ENCODE data around the gene FYCO1.

The FYCO1 gene

DNA sequence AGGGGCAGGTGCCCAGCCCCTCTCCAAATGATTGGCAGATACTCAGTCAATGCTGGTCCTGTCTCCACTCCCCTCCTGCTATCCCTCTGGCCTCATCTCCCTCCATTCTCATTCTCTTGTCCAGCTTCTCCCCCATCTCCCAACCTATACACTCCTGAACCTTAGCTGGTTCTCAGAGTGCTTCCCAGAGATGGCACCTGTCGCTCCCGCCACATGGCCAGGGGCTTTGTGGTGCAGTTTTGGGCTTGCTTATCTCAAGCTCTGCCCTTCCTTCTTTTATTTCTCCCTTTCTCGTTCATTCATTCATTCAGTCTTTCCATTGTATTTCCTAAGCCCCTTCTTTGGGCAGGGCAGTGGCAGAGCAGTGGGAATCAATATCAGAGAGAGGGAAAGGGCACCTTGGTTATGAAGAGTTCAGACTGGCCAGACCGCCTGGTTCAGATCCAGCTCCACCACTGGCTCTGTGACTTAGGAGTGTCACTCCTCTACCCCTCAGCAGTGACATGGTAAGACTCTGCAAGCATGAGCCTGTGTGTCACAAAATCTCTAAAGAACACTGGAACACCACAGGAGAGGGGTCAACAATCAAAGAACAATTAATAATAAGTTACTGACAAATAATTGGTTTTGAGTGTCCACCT is 72.6 kb downstream of the FYCO1 start:
- 92 to 96% methylated on average over 4 of the region's 4 CpGs for WGBS, 2 experiments

DNA sequence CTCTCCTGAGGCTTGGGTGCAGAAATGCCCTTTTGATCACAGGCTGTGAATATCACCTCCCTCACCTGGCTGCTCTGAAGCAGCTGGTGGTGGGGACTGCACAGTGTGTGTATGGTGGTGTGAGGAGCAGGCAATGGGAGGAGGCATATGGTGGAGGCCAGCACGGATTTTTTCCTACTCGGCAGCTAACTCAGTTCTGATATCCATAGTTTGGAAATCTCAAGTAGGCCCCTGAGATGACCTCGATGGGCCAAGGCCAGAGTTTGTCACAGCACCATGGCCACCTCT is 73.6 kb downstream of the FYCO1 start:
- WGBS, 2 experiments, result 91 to 93% methylated on average over 3 of the region's 3 CpGs
- no peaks in the 10 kb centered on the region for H3K9me3 ChIP-seq (ENCODE audit: control insufficient read depth, low read length)
- peaks cover 3% of the 10 kb centered on the region for H3K36me3 ChIP-seq (ENCODE audit: control insufficient read depth, insufficient read depth, low read length)
- no peak overlapping the region for H3K27ac ChIP-seq (ENCODE audit: insufficient read depth, low read depth, low read length, poor library complexity, severe bottlenecking)
- H3K27me3 ChIP-seq (ENCODE audit: control insufficient read depth, insufficient read depth, low read length, poor library complexity, severe bottlenecking), result no peaks in the 10 kb centered on the region
- H3K4me3 ChIP-seq (ENCODE audit: insufficient read depth, low read depth, low read length), result no peak overlapping the region
- H3K4me1 ChIP-seq (ENCODE audit: control insufficient read depth, insufficient read depth, low read length), result no peaks in the 10 kb centered on the region

More for the DNA sequence above, 72.6 kb downstream of the FYCO1 start:
- Histone ChIP-seq H3K36me3 (ENCODE audit: control insufficient read depth, insufficient read depth, low read length) (peaks cover 3% of the 10 kb centered on the region), H3K27ac (ENCODE audit: insufficient read depth, low read depth, low read length, poor library complexity, severe bottlenecking) (no peak overlapping the region), H3K4me1 (ENCODE audit: control insufficient read depth, insufficient read depth, low read length) (no peaks in the 10 kb centered on the region), H3K4me3 (ENCODE audit: insufficient read depth, low read depth, low read length) (no peak overlapping the region), H3K27me3 (ENCODE audit: control insufficient read depth, insufficient read depth, low read length, poor library complexity, severe bottlenecking) (no peaks in the 10 kb centered on the region), H3K9me3 (ENCODE audit: control insufficient read depth, low read length) (no peaks in the 10 kb centered on the region)

DNA sequence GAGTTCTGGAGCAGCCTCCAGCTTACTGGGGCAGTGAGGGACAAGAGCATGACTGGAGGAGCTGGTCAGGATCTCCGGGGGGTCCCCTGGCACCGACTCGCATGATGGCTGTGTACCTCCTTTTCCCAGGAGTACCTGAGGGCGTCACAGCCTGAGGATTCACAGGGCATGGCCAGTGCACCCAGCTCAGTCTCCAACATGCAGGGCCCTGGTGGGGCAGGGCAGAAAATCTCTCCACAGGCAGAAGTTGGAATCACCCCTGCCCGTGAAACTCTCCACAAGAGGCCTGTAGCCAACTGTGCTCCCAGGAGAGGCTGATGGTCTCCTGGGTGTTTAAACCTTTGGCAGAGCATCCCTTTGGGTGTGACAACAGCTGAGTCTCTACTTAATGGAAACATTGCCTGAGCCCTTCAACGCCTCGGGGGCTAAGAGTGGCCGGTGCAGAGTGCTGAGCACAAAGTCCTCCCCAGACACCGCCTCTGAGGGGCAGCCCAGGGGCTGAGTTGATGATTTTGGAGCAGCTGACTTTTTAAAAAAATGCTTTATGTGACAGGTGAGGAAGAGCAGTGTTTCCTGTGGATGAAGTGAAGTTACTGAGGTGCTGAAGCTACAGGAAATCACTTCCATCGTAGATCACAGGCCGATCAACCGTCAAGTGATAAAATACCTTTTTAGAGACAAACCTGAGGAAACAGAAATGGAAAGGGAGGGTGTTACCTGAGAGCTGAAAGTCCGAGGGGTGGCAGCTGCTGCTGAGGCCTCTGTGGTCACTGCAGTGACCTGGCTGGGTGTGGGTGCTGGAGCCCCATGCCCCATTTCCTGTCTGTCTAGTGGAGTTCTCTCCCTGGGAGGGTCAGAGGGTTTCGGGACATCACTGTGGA is 74.2 kb downstream of the FYCO1 start:
- Histone ChIP-seq H3K36me3 (ENCODE audit: control insufficient read depth, insufficient read depth, low read length) (peaks cover 3% of the 10 kb centered on the region), H3K4me1 (ENCODE audit: control insufficient read depth, insufficient read depth, low read length) (no peaks in the 10 kb centered on the region), H3K27ac (ENCODE audit: insufficient read depth, low read depth, low read length, poor library complexity, severe bottlenecking) (no peak overlapping the region), H3K27me3 (ENCODE audit: control insufficient read depth, insufficient read depth, low read length, poor library complexity, severe bottlenecking) (no peaks in the 10 kb centered on the region), H3K4me3 (ENCODE audit: insufficient read depth, low read depth, low read length) (no peak overlapping the region), H3K9me3 (ENCODE audit: control insufficient read depth, low read length) (no peaks in the 10 kb centered on the region)
- 95 to 97% methylated on average over 14 of the region's 14 CpGs for WGBS, 2 experiments

DNA sequence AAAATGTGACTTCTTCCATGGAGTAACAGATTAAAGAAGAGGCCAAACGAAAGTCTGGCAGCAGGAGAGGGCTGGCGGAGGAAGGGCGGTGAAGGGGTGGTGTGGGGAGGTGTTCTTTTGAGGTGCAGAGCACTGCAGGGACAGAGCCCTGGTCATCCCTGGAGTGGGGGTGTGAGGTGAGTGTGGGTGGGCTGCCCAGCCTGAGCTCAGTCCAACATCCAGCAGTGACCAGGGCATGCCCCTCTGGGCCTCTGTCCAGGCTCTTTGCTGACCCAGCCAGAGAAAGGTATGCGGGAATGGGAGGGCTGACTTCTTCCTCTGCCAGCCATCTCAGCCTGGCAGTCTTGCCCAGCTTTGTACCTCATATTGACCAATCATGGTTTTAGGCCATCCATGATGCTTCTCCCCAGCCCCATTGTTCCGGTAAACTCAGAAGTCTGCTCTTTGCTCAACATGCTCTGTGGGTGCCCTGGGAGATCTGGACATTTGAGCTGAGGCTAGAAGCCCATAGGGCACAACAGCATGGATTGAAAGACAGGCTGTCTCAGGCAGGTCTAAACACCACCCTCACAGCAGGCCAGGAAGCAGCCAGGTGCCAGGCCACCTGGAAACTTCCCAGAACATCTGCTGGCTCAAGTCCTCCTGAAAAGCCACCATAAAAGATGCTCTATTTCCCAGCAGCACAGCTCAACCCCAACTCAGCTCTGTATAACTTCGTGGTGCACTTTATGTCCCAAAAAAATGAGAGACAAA is 78.3 kb downstream of the FYCO1 start:
- Histone ChIP-seq H3K36me3 (ENCODE audit: control insufficient read depth, insufficient read depth, low read length) (peaks cover 3% of the 10 kb centered on the region), H3K4me3 (ENCODE audit: insufficient read depth, low read depth, low read length) (no peak overlapping the region), H3K4me1 (ENCODE audit: control insufficient read depth, insufficient read depth, low read length) (peaks cover 7% of the 10 kb centered on the region), H3K27ac (ENCODE audit: insufficient read depth, low read depth, low read length, poor library complexity, severe bottlenecking) (no peak overlapping the region), H3K27me3 (ENCODE audit: control insufficient read depth, insufficient read depth, low read length, poor library complexity, severe bottlenecking) (no peaks in the 10 kb centered on the region), H3K9me3 (ENCODE audit: control insufficient read depth, low read length) (no peaks in the 10 kb centered on the region)
- WGBS, 2 experiments, result 86 to 93% methylated on average over 6 of the region's 6 CpGs

DNA sequence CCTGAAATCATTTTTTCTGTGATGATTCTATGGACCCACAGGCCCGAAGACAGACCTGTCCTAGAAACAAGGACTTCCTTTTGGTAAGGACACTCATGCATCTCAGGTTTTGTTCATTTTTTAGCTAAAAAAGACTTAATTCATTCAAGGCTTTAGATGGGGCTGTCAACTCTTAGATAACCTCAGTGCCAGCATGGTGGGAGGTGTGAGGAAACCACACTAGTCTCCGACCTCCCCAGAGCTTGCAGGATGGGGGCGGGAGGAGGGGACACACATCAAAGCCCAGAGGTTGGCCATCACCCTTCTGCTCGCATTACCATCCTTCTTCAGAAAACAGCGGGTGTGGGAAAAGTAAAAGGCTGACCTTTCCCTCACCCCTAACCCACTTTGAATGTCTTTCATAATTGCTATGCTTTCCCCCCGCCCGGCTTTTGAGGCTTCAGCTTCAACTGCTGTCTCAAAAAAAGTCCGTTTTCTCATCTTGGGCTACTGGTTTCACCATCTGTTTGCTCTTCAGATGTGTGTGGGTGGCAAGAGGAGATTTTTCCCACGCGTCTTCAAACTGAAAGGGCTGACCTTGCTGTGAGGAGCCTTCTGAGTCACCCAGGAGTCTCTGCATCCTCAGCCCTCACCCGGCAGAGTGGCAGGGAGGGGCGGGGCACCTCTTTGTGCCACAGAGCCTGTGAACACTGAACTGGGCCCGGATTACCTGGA is 79.9 kb downstream of the FYCO1 start:
- Histone ChIP-seq H3K27me3 (ENCODE audit: control insufficient read depth, insufficient read depth, low read length, poor library complexity, severe bottlenecking) (no peaks in the 10 kb centered on the region), H3K4me3 (ENCODE audit: insufficient read depth, low read depth, low read length) (no peak overlapping the region), H3K36me3 (ENCODE audit: control insufficient read depth, insufficient read depth, low read length) (no peaks in the 10 kb centered on the region), H3K27ac (ENCODE audit: insufficient read depth, low read depth, low read length, poor library complexity, severe bottlenecking) (no peak overlapping the region), H3K9me3 (ENCODE audit: control insufficient read depth, low read length) (no peaks in the 10 kb centered on the region), H3K4me1 (ENCODE audit: control insufficient read depth, insufficient read depth, low read length) (peaks cover 7% of the 10 kb centered on the region)
- 22 to 29% methylated on average over 13 of the region's 13 CpGs for WGBS, 2 experiments

DNA sequence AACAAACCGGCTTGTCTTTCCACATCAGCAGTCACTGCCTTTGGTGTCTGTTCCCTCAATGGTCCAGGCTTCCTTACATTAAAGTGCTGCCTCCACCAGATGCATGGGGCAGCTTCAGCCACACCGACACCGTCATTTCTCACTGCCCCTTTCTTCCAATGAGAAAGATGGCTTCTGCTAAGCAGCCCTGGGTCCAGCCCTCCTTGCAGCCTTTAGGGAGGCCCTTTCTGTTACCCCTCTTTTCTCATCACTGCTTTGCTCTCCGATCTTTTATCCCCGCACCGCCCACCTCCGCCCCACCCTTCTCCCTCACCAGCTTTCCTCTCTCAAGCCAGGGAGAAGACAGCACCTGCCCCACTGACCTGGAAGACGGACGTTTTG is 80.6 kb downstream of the FYCO1 start:
- no peaks in the 10 kb centered on the region for H3K9me3 ChIP-seq (ENCODE audit: control insufficient read depth, low read length)
- H3K27ac ChIP-seq (ENCODE audit: insufficient read depth, low read depth, low read length, poor library complexity, severe bottlenecking), result no peak overlapping the region
- no peaks in the 10 kb centered on the region for H3K36me3 ChIP-seq (ENCODE audit: control insufficient read depth, insufficient read depth, low read length)
- 85 to 86% methylated on average over 9 of the region's 9 CpGs for WGBS, 2 experiments
- H3K4me3 ChIP-seq (ENCODE audit: insufficient read depth, low read depth, low read length), result no peak overlapping the region
- H3K4me1 ChIP-seq (ENCODE audit: control insufficient read depth, insufficient read depth, low read length), result peaks cover 7% of the 10 kb centered on the region
- H3K27me3 ChIP-seq (ENCODE audit: control insufficient read depth, insufficient read depth, low read length, poor library complexity, severe bottlenecking), result no peaks in the 10 kb centered on the region

DNA sequence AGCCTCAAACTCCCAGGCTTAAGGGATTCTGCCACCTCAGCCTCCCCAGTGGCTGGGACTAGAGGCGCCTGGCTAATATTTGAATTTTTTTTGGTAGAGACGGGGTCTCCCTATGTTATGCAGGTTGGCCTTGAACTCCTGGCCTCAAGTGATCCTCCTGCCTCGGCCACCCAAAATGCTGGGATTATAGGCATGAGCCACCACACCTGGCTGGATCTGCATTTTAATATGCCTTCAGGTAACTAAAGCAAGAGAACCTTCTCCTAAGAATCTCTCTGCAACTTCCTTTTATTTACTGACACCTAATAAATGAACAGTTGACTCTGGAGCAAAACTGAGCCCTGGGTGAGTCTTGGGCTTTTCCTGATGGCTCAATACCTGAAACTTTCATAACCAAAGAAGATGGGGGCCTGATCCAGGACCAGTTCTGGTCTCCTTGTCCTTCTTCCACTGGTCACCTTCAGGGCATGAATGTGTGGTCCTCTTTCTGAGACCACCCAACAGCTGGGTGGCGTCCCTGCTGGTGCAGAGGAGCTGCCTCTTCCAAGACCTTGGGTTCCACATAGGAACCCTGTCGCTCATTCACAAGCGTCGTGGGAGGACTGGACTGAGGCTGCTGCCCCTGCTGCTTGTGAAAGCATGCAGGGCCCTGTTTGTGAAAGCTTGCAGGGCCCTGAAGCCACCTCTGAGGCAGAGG is 81.1 kb downstream of the FYCO1 start:
- Histone ChIP-seq H3K27ac (ENCODE audit: insufficient read depth, low read depth, low read length, poor library complexity, severe bottlenecking) (no peak overlapping the region), H3K9me3 (ENCODE audit: control insufficient read depth, low read length) (no peaks in the 10 kb centered on the region), H3K27me3 (ENCODE audit: control insufficient read depth, insufficient read depth, low read length, poor library complexity, severe bottlenecking) (no peaks in the 10 kb centered on the region), H3K4me3 (ENCODE audit: insufficient read depth, low read depth, low read length) (no peak overlapping the region), H3K4me1 (ENCODE audit: control insufficient read depth, insufficient read depth, low read length) (peaks cover 7% of the 10 kb centered on the region), H3K36me3 (ENCODE audit: control insufficient read depth, insufficient read depth, low read length) (no peaks in the 10 kb centered on the region)
- 87 to 93% methylated on average over 7 of the region's 7 CpGs for WGBS, 2 experiments

DNA sequence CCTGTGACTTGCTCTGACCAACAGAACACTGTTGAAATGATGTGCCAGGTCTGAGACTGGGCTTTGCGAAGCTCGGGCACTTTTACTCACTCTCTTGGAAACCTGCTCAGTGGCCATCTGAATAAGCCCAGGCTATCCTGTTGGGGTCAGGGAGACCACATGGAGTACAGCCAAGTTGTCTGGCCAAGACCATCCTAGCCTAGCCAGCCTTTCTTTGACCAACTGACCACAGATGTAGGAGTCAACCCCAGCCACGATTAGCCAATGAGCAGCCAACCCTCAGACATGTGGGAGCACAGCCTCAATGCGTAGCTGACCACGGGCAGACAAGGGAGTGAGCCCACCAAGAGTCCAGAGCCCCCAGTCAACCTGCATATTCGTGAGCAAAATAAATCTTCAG is 83.2 kb downstream of the FYCO1 start:
- H3K27me3 ChIP-seq (ENCODE audit: control insufficient read depth, insufficient read depth, low read length, poor library complexity, severe bottlenecking), result no peaks in the 10 kb centered on the region
- H3K36me3 ChIP-seq (ENCODE audit: control insufficient read depth, insufficient read depth, low read length), result no peaks in the 10 kb centered on the region
- 87 to 93% methylated on average over 6 of the region's 6 CpGs for WGBS, 2 experiments
- H3K4me3 ChIP-seq (ENCODE audit: insufficient read depth, low read depth, low read length), result no peak overlapping the region
- peaks cover 7% of the 10 kb centered on the region for H3K4me1 ChIP-seq (ENCODE audit: control insufficient read depth, insufficient read depth, low read length)
- no peaks in the 10 kb centered on the region for H3K9me3 ChIP-seq (ENCODE audit: control insufficient read depth, low read length)
- H3K27ac ChIP-seq (ENCODE audit: insufficient read depth, low read depth, low read length, poor library complexity, severe bottlenecking), result no peak overlapping the region

DNA sequence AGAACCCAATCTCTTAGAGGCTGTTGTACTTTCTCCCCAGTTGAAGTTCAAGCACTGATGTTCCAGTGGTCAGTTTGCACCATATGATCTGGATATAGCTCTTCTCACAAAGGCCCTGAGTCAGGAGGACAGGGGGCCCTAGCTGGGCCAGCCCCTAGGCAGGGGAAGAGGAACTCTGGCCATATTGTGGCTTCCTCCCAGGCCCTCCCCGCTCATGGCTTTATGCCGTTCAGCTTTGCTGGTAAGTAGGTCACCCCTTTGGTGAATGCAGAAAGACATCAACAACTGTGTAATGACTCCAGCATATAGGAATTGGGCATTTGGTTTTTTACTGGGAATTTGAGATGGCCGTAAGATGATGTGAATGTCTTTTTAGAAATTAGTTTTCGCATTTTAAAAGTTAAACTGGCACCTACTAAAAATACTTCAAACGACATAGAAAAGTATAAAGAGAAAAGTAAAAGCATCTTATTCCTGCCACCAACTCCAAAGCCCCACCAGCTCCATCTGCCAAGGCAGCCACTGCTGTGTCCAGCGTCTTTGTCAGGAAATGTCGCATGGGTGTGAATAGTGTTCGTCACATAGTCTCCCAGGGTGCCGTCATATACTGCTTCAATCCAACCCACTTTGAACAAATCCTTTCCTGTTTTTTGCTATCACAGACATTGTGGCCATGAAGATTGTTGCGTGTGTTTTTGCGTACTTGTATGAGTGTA is 84.0 kb downstream of the FYCO1 start:
- peaks cover 7% of the 10 kb centered on the region for H3K4me1 ChIP-seq (ENCODE audit: control insufficient read depth, insufficient read depth, low read length)
- 93 to 95% methylated on average over 9 to 11 of the region's 11 CpGs for WGBS, 2 experiments
- H3K27ac ChIP-seq (ENCODE audit: insufficient read depth, low read depth, low read length, poor library complexity, severe bottlenecking), result no peak overlapping the region
- H3K4me3 ChIP-seq (ENCODE audit: insufficient read depth, low read depth, low read length), result no peak overlapping the region
- no peaks in the 10 kb centered on the region for H3K9me3 ChIP-seq (ENCODE audit: control insufficient read depth, low read length)
- H3K36me3 ChIP-seq (ENCODE audit: control insufficient read depth, insufficient read depth, low read length), result no peaks in the 10 kb centered on the region
- no peaks in the 10 kb centered on the region for H3K27me3 ChIP-seq (ENCODE audit: control insufficient read depth, insufficient read depth, low read length, poor library complexity, severe bottlenecking)

Measured in ectodermal cell (in vitro differentiated cells).